ENCODE data around the gene MYH14. TPM values are rescaled to one million over a fixed set of nuclear protein-coding genes. Genes with fewer than 3 reads are reported as not detected.

The MYH14 gene
- total and polyA plus RNA-seq, 9 of the 15 experiments (the other 6 are each of a cell fraction or from before 2014, with no cell fraction given), result 0.04 to 0.86 (median 0.19) TPM; not detected in 2

DNA sequence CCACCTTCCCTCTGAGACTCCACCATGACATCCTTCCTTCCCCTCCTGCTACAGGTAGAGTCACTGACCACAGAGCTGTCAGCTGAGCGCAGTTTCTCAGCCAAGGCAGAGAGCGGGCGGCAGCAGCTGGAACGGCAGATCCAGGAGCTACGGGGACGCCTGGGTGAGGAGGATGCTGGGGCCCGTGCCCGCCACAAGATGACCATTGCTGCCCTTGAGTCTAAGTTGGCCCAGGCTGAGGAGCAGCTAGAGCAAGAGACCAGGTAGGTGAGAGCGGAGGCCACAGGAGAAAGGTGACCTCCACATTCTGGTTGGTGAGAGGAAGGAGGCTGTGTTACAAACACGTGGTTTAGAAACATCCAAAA lies 98.2 kb downstream of the MYH14 start (continued):
- TF ChIP-seq KDM5B (IDR thresholded peaks at IDR 0.05; ENCODE audit: insufficient replicate concordance, low read depth, low read length), result no peak

- no peak for FAIRE-seq
- ATAC-seq, result no peak
- Histone ChIP-seq H3K4me1 (replicated peaks in 1 of 2; ENCODE audit: control insufficient read depth in 2 of 2, insufficient read depth in 2 of 2, low read length in 2 of 2) (peaks cover 0 to 4% of the 10 kb centered on the region in 2 experiments; a peak in 3 of 5 replicates), H3K4me2 (ENCODE audit: insufficient read depth, low read length) (no peak overlapping the region), H3K36me3 (ENCODE audit: control insufficient read depth, insufficient read depth, low read length) (no peaks in the 10 kb centered on the region), H3K9me3 (replicated peaks; ENCODE audit: control insufficient read depth, insufficient read depth, low read depth, low read length) (no peaks in the 10 kb centered on the region), H3K79me2 (ENCODE audit: control insufficient read depth, insufficient read depth, low read length) (no peaks in the 10 kb centered on the region), H3K4me3 (no peak overlapping the region), H3K27ac (ENCODE audit: extremely low read depth, low read depth, low read length) (no peak overlapping the region), H3K9ac (ENCODE audit: insufficient read depth in 1 of 2, low read depth in 2 of 2, low read length in 2 of 2) (no peak overlapping the region), H3K27me3 (ENCODE audit: control insufficient read depth in 2 of 2, insufficient read depth in 2 of 2, low read length in 2 of 2) (peaks cover 30 to 33% of the 10 kb centered on the region in 2 experiments), H4K20me1 (replicated peaks; ENCODE audit: control insufficient read depth, insufficient read depth, low read length) (0 out of 2 replicates have a peak, but pooled peaks cover 4% of the 10 kb centered on the region), H3K9me1 (ENCODE audit: control insufficient read depth, insufficient read depth, low read length) (no peaks in the 10 kb centered on the region), H2AFZ (ENCODE audit: low read depth, low read length) (no peak overlapping the region)
- ChIA-PET POLR2A (no interaction called here), CTCF (ENCODE audit: low intra/inter-chr PET ratio) (no interaction called here)
- BruUV-seq (replicated peaks), result no TSS peak
- no peak for DNase-seq (ENCODE audit: extremely low read depth in 1 of 4, low spot score in 3 of 4)
- in situ Hi-C loops (cut with MboI), result no loop called here
- TF ChIP-seq ELF1 (tag; IDR thresholded peaks at IDR 0.05), result no peak
- TF ChIP-seq CBFA2T3 (IDR thresholded peaks at IDR 0.05), result 0 out of 2 replicates have a peak, but pooled peaks have one; percentile 17
- no peak for TF ChIP-seq MIER1 (IDR thresholded peaks at IDR 0.05; ENCODE audit: low read depth)
- TF ChIP-seq, protein P1, sequence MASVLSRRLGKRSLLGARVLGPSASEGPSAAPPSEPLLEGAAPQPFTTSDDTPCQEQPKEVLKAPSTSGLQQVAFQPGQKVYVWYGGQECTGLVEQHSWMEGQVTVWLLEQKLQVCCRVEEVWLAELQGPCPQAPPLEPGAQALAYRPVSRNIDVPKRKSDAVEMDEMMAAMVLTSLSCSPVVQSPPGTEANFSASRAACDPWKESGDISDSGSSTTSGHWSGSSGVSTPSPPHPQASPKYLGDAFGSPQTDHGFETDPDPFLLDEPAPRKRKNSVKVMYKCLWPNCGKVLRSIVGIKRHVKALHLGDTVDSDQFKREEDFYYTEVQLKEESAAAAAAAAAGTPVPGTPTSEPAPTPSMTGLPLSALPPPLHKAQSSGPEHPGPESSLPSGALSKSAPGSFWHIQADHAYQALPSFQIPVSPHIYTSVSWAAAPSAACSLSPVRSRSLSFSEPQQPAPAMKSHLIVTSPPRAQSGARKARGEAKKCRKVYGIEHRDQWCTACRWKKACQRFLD (CRISPR knock-in tag; IDR thresholded peaks at IDR 0.05), result no peak
- TF ChIP-seq RBM25 (IDR thresholded peaks at IDR 0.05; ENCODE audit: low read depth, low read length, severe bottlenecking), result peak; percentile 81
- no peak for TF ChIP-seq PHTF2 (CRISPR knock-in tag; IDR thresholded peaks at IDR 0.05)
- no peak for TF ChIP-seq YY1 (IDR thresholded peaks at IDR 0.05; ENCODE audit: borderline replicate concordance in 1 of 3, control insufficient read depth in 1 of 3, extremely low read depth in 1 of 3, insufficient read depth in 3 of 3, insufficient read length in 1 of 3, insufficient replicate concordance in 2 of 3, low read depth in 1 of 3, low read length in 2 of 3)
- TF ChIP-seq TARDBP (IDR thresholded peaks at IDR 0.05), result no peak
- TF ChIP-seq, protein P2, sequence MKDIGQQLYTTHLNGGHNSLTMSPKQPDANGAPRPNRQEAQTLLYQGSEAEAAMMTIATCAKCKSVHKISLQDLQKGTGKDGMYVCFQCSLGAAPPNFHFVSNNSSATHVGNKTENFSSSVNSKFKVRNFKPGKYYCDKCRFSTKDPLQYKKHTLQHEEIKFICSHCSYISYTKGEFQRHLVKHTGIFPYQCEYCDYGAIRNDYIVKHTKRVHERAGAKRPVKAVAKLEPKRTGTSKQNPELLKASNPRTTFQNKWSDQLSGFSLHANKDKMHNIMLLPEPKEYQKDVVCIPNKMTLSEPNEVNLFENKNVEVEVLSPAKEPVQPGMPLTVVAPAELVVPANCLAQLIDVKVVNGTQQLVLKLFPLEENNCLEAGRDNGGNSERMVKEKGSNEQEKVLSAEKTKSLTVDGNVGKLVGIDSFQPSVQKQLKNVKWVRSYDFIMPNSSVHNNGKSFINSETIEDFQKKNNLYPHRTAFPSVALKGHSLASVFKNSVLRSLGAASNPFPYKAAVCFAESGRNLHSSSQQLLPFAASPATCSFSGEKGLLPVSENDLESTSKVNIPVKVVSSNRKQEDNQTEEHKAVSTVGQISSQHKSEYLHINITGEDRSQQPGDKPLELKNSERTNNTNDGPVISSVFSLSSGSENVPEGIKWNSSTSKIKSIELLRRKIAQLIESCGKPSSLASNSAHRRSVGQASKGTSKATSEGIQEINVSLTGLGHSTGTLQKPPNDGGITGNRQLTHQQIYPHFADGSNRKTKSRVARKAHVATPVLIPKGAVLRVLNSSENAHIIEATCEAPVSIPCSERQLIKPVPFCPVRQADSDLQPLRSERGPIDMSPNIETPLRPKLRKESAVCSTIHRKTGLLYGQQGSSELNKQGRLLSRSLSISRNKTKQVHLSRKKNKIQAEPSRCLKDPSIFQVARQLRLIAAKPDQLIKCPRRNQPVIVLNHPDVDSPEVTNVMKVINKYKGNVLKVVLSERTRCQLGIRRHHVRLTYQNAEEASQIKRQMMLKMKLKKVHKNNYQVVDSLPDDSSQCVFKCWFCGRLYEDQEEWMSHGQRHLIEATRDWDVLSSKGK (CRISPR knock-in tag; IDR thresholded peaks at IDR 0.05), result no peak
- intact Hi-C loops (cut with micrococcal nuclease), result no loop called here
These were observed 100.1 kb downstream of the MYH14 start for GRCh38 chr19:50303558-50303957.

Data from K562 (cell line).